GM21737 (cell line): ENCODE measurements around the gene GRIK3.
"Not testable (repeated sequence)": the region's sequence is repeated elsewhere in the genome, so short reads cannot be mapped to it uniquely, and the experiment has no call there.

Experiments
- ATAC-seq: cut with Tn5 transposase; IDR thresholded peaks from one replicate; pipeline ENCODE4 v1.9.1; 2021; ENCODE audit warnings: mild to moderate bottlenecking, moderate library complexity; ENCODE audit not compliant: unreplicated experiment

The GRIK3 gene

GRCh38 chr1:37034121-37035013 is at the start of gene GRIK3:
Gene GRIK3, minus strand, starts transcription at chr1:37034515. Its CDS starts 407 bp downstream, at chr1:37034108.
- no peak for ATAC-seq

- ATAC-seq: no peak
These were observed 49.7 kb upstream of the GRIK3 start for GRCh38 chr1:37084013-37084412.

GRCh38 chr1:37083603-37084002 is 49.3 kb upstream of the GRIK3 start:
- ATAC-seq: no peak

GRCh38 chr1:37080296-37080986 is 46.1 kb upstream of the GRIK3 start:
- ATAC-seq: not testable (repeated sequence)

GRCh38 chr1:37078866-37079265 is 44.6 kb upstream of the GRIK3 start:
- ATAC-seq: no peak

- ATAC-seq: no peak
These were observed 41.9 kb upstream of the GRIK3 start for GRCh38 chr1:37076168-37076567.

GRCh38 chr1:37073854-37074379 is 39.6 kb upstream of the GRIK3 start:
- no peak for ATAC-seq

- no peak for ATAC-seq
These were observed 39.0 kb upstream of the GRIK3 start for GRCh38 chr1:37073152-37073853.

GRCh38 chr1:37071829-37072228 is 37.5 kb upstream of the GRIK3 start:
- ATAC-seq: no peak

GRCh38 chr1:37070126-37070525 is 35.8 kb upstream of the GRIK3 start:
- no peak for ATAC-seq

GRCh38 chr1:37069406-37069805 is 35.1 kb upstream of the GRIK3 start:
- ATAC-seq: no peak

- ATAC-seq: no peak
These were observed 34.6 kb upstream of the GRIK3 start for GRCh38 chr1:37068897-37069296.

- no peak for ATAC-seq
These were observed 33.9 kb upstream of the GRIK3 start for GRCh38 chr1:37068260-37068659.

GRCh38 chr1:37064039-37064438 is 29.7 kb upstream of the GRIK3 start:
- no peak for ATAC-seq

GRCh38 chr1:37059346-37059745 is 25.0 kb upstream of the GRIK3 start:
- no peak for ATAC-seq

- ATAC-seq: no peak
These were observed 24.2 kb upstream of the GRIK3 start for GRCh38 chr1:37058424-37058988.

GRCh38 chr1:37056325-37056724 is 22.0 kb upstream of the GRIK3 start:
- ATAC-seq: no peak

GRCh38 chr1:37055631-37056030 is 21.3 kb upstream of the GRIK3 start:
- ATAC-seq: no peak

- ATAC-seq: no peak
These were observed 18.9 kb upstream of the GRIK3 start for GRCh38 chr1:37053173-37053572.

- ATAC-seq: no peak
These were observed 17.8 kb upstream of the GRIK3 start for GRCh38 chr1:37052120-37052519.

GRCh38 chr1:37051346-37051745 is 17.0 kb upstream of the GRIK3 start:
- ATAC-seq: no peak
